Endothelial cell (in vitro differentiated cells): ENCODE results near the gene ARRB2. TPM values are rescaled to one million over a fixed set of nuclear protein-coding genes. Genes with fewer than 3 reads are reported as not detected.

Experiments
- DNase-seq: peaks from one replicate; pipeline ENCODE4 v3.0.0; 2021; ENCODE audit warnings: low spot score
- H3K27ac Mint-ChIP-seq: one replicate; pipeline ENCODE4 v1.8.0; 2021; ENCODE audit warnings: mixed read lengths, inconsistent platforms; ENCODE audit not compliant: unreplicated experiment
- H3K27me3 Mint-ChIP-seq: one replicate; pipeline ENCODE4 v1.8.0; 2021; ENCODE audit warnings: mild to moderate bottlenecking, moderate library complexity, mixed read lengths, inconsistent platforms; ENCODE audit not compliant: unreplicated experiment
- H3K36me3 Mint-ChIP-seq: one replicate; pipeline ENCODE4 v1.8.0; 2021; ENCODE audit warnings: mild to moderate bottlenecking, low read depth, mixed read lengths, inconsistent platforms; ENCODE audit not compliant: unreplicated experiment
- H3K4me1 Mint-ChIP-seq: one replicate; pipeline ENCODE4 v1.8.0; 2021; ENCODE audit warnings: mild to moderate bottlenecking, mixed read lengths, inconsistent platforms; ENCODE audit not compliant: unreplicated experiment
- H3K4me3 Mint-ChIP-seq: one replicate; pipeline ENCODE4 v1.8.0; 2021; ENCODE audit warnings: mild to moderate bottlenecking, mixed read lengths, inconsistent platforms; ENCODE audit not compliant: unreplicated experiment
- H3K9me3 Mint-ChIP-seq: one replicate; pipeline ENCODE4 v1.8.0; 2021; ENCODE audit warnings: mixed read lengths, inconsistent platforms; ENCODE audit not compliant: unreplicated experiment
- CTCF ChIP-seq: fragments of 200-600 bp; sonication (generic); IDR thresholded peaks from one replicate; pipeline ENCODE4 v1.5.0; 2021; ENCODE audit warnings: antibody characterized with exemption; ENCODE audit not compliant: unreplicated experiment
- total RNA-seq: library from RNA; stranded (reverse); fragmentation: NEBNext Ultra II Directional; extraction: Animal tissue kit (Norgen Biotek cat#: 25700); gene quantifications from one replicate; pipeline ENCODE4 v1.2.1, GENCODE V29; 2021; ENCODE audit not compliant: unreplicated experiment

Gene ARRB2
- total RNA-seq, 1 donor from 2014 or later: 51.1 TPM

GRCh38 chr17:4740584-4740983, 30.2 kb downstream of the ARRB2 start:
- TF ChIP-seq CTCF: no peak
- Mint-ChIP-seq H3K27ac (no peak overlapping the region), H3K4me3 (peak overlapping the region; percentile 86), H3K36me3 (no peaks in the 10 kb centered on the region), H3K9me3 (no peaks in the 10 kb centered on the region), H3K27me3 (peaks cover 28% of the 10 kb centered on the region), H3K4me1 (peaks cover 13% of the 10 kb centered on the region)
- DNase-seq: no peak

- peaks cover 13% of the 10 kb centered on the region for H3K4me1 Mint-ChIP-seq
- H3K27me3 Mint-ChIP-seq: peaks cover 29% of the 10 kb centered on the region
- H3K36me3 Mint-ChIP-seq: no peaks in the 10 kb centered on the region
- TF ChIP-seq CTCF: no peak
- no peaks in the 10 kb centered on the region for H3K9me3 Mint-ChIP-seq
- H3K27ac Mint-ChIP-seq: no peak overlapping the region
- no peak for DNase-seq
- H3K4me3 Mint-ChIP-seq: no peak overlapping the region
Observed at GRCh38 chr17:4741544-4741943, 31.1 kb downstream of the ARRB2 start.

GRCh38 chr17:4742133-4742532, 31.7 kb downstream of the ARRB2 start:
- DNase-seq: no peak
- Mint-ChIP-seq H3K9me3 (no peaks in the 10 kb centered on the region), H3K4me3 (no peak overlapping the region), H3K27ac (no peak overlapping the region), H3K27me3 (peaks cover 31% of the 10 kb centered on the region), H3K36me3 (no peaks in the 10 kb centered on the region), H3K4me1 (peaks cover 13% of the 10 kb centered on the region)
- TF ChIP-seq CTCF: no peak

- no peak overlapping the region for H3K4me3 Mint-ChIP-seq
Observed at GRCh38 chr17:4742629-4743028, 32.2 kb downstream of the ARRB2 start.

GRCh38 chr17:4743216-4743615, 32.8 kb downstream of the ARRB2 start:
- H3K36me3 Mint-ChIP-seq: no peaks in the 10 kb centered on the region
- H3K4me3 Mint-ChIP-seq: no peak overlapping the region
- DNase-seq: no peak

More at GRCh38 chr17:4742629-4743028, 32.2 kb downstream of the ARRB2 start:
- no peak for DNase-seq
- H3K27ac Mint-ChIP-seq: no peak overlapping the region
- H3K27me3 Mint-ChIP-seq: peaks cover 31% of the 10 kb centered on the region
- TF ChIP-seq CTCF: no peak
- H3K9me3 Mint-ChIP-seq: no peaks in the 10 kb centered on the region
- H3K4me1 Mint-ChIP-seq: peaks cover 13% of the 10 kb centered on the region
- no peaks in the 10 kb centered on the region for H3K36me3 Mint-ChIP-seq

More at GRCh38 chr17:4743216-4743615, 32.8 kb downstream of the ARRB2 start:
- TF ChIP-seq CTCF: no peak
- H3K9me3 Mint-ChIP-seq: no peaks in the 10 kb centered on the region
- H3K27ac Mint-ChIP-seq: no peak overlapping the region
- H3K4me1 Mint-ChIP-seq: peaks cover 17% of the 10 kb centered on the region
- H3K27me3 Mint-ChIP-seq: peaks cover 29% of the 10 kb centered on the region
